Sigmoid colon (tissue), 4 donors: ENCODE data around the gene MGAM2.

Experiments
- EP300 ChIP-seq, 4 donors: sonication (generic); formaldehyde crosslinking; IDR thresholded peaks; one replicate each; pipeline ENCODE4 v1.6.1; 2017; ENCODE audit warnings: antibody characterized with exemption in 4 of 4
- POLR2A ChIP-seq, 2 donors: fragments of 450-650 bp; IDR thresholded peaks; one replicate each; pipeline ENCODE4 v1.6.1; 2016; ENCODE audit warnings: antibody characterized with exemption in 2 of 2, mild to moderate bottlenecking in 2 of 2, moderate library complexity in 2 of 2
- POLR2AphosphoS5 ChIP-seq, 4 donors: sonication (generic); formaldehyde crosslinking; IDR thresholded peaks; one replicate each; pipeline ENCODE4 v1.6.1; 2017; ENCODE audit warnings: antibody characterized with exemption in 4 of 4
- TF ChIP-seq, protein P1 (sequence below), 4 experiments: fragments of 450-650 bp in 3 of 4; fragments of 200-600 bp in 1 of 4; IDR thresholded peaks; one replicate each; pipeline ENCODE4 v1.5.1; 2016 to 2019; ENCODE audit warnings: antibody characterized with exemption in 4 of 4, mild to moderate bottlenecking in 3 of 4, moderate library complexity in 2 of 4

DNA sequence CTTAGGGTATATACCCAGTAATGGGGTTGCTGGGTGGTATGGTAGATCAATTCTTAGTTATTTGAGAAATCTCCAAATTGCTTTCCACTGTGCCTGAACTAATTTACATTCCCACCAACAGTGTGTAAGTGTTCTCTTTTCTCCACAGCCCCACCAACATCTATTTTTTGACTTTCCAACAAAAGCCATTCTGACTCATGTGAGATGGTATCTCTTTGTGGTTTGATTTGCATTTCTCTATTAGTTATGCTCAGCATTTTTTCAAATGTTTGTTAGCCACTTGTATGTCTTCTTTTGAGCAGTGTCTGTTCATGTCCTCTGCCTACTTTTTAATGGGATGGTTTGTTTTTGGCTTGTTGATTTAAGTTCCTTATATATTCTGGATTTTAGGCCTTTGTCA lies 66.4 kb downstream of the MGAM2 start:
- TF ChIP-seq, protein P1, sequence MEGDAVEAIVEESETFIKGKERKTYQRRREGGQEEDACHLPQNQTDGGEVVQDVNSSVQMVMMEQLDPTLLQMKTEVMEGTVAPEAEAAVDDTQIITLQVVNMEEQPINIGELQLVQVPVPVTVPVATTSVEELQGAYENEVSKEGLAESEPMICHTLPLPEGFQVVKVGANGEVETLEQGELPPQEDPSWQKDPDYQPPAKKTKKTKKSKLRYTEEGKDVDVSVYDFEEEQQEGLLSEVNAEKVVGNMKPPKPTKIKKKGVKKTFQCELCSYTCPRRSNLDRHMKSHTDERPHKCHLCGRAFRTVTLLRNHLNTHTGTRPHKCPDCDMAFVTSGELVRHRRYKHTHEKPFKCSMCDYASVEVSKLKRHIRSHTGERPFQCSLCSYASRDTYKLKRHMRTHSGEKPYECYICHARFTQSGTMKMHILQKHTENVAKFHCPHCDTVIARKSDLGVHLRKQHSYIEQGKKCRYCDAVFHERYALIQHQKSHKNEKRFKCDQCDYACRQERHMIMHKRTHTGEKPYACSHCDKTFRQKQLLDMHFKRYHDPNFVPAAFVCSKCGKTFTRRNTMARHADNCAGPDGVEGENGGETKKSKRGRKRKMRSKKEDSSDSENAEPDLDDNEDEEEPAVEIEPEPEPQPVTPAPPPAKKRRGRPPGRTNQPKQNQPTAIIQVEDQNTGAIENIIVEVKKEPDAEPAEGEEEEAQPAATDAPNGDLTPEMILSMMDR (IDR thresholded peaks at IDR 0.05), result no peak
- TF ChIP-seq POLR2AphosphoS5 (IDR thresholded peaks at IDR 0.05) (no peak), POLR2A (IDR thresholded peaks at IDR 0.05) (no peak), EP300 (IDR thresholded peaks at IDR 0.05) (no peak)
